GM12801 (cell line): ENCODE results near the gene SNAPC4.

Experiments
- TF ChIP-seq, protein P1 (sequence below): IDR thresholded peaks from one replicate; pipeline ENCODE4 v1.5.1; 2011; ENCODE audit warnings: control low read depth; ENCODE audit not compliant: insufficient read length; ENCODE audit errors: extremely low read depth

SNAPC4 gene

DNA sequence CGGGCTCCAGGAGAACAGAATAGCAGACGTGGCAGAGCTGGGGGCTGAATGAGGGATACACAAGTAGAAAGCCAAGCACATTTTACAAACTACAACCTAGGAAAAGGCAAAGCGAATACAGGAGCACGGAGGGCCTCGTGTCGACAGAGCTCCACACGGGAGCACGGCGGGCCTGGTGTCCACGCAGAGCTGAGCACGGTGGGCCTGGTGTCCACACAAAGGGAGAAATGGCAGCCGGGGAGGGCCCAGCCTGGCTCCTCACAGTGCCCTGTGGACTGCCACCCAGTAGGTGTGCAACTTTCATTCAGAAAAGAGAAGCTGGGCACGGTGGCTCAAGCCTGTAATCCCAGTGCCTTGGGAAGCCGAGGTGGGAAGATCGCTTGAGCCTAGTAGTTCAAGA is 43.1 kb upstream of the SNAPC4 start:
- TF ChIP-seq, protein P1, sequence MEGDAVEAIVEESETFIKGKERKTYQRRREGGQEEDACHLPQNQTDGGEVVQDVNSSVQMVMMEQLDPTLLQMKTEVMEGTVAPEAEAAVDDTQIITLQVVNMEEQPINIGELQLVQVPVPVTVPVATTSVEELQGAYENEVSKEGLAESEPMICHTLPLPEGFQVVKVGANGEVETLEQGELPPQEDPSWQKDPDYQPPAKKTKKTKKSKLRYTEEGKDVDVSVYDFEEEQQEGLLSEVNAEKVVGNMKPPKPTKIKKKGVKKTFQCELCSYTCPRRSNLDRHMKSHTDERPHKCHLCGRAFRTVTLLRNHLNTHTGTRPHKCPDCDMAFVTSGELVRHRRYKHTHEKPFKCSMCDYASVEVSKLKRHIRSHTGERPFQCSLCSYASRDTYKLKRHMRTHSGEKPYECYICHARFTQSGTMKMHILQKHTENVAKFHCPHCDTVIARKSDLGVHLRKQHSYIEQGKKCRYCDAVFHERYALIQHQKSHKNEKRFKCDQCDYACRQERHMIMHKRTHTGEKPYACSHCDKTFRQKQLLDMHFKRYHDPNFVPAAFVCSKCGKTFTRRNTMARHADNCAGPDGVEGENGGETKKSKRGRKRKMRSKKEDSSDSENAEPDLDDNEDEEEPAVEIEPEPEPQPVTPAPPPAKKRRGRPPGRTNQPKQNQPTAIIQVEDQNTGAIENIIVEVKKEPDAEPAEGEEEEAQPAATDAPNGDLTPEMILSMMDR, result no peak

DNA sequence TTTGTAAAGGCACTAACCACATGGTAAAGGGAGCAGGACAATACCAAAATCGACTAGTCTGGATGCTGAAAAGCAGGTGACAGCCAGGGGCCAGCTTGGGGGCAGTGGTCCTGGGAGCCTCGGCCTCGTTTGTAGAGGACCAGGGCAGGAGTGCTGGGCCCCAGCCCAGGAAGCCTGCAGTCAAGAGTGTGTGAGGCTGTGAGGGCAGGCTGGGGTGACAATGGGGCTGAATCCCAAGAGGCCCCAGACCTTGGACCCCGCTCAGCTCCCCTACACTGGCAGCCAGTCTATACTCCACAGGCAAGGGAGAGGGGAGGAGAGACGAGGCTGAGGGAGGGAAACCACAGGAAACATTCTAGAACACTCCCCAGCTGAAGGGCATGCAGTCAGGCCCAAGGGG is 42.3 kb upstream of the SNAPC4 start:
- TF ChIP-seq, protein P1, result no peak

DNA sequence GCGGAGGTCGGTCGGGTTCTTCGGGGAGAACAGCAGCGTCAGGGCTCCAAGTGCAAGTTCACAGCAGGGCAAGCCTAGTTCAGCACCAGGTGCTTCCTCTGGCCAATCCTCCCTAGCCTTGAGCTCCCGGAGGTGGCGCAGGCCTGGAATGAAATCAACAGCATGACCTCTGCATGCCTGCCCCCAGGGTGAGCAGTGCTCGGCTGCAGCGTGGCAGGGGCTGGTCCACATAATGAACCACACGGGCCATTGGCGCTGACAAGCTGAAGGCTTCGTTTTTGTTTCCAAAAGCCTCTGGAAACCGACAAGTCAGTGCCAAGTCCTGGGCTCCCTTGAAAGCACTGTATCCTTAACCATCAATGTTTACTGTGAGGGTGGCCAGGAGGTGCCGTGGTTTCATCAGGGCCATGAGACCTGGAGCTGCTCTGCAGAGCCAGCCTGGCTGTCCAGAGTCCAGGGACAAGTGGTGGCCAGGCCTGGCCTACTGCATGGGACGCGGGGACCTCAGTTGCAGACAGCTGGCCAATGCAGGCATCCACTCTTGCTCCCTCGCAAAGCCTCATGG is 41.8 kb upstream of the SNAPC4 start:
- TF ChIP-seq, protein P1, result no peak

DNA sequence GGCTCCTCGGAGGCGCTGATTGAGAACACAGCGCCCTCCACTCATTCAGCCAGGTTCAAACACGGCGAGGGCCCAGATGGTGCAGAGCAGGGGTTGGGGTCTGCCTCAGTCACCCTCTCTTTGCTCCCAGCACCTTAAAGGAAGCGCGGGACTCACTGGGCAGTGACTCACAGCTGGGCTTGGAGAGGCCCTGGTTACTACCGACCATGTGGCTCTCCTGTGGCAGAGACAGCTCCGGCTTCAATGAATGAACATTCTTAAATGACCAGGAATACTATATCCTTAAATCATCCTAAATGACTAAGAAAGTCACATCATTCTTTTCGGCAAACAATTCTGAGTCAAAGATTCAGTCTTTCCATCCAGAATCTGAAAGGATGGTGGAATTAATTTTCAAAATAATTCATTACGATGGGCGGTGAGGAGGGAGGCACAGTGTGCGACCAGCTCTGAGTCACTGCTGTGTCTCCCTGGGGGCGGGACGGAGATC is 41.3 kb upstream of the SNAPC4 start:
- TF ChIP-seq, protein P1, result no peak

DNA sequence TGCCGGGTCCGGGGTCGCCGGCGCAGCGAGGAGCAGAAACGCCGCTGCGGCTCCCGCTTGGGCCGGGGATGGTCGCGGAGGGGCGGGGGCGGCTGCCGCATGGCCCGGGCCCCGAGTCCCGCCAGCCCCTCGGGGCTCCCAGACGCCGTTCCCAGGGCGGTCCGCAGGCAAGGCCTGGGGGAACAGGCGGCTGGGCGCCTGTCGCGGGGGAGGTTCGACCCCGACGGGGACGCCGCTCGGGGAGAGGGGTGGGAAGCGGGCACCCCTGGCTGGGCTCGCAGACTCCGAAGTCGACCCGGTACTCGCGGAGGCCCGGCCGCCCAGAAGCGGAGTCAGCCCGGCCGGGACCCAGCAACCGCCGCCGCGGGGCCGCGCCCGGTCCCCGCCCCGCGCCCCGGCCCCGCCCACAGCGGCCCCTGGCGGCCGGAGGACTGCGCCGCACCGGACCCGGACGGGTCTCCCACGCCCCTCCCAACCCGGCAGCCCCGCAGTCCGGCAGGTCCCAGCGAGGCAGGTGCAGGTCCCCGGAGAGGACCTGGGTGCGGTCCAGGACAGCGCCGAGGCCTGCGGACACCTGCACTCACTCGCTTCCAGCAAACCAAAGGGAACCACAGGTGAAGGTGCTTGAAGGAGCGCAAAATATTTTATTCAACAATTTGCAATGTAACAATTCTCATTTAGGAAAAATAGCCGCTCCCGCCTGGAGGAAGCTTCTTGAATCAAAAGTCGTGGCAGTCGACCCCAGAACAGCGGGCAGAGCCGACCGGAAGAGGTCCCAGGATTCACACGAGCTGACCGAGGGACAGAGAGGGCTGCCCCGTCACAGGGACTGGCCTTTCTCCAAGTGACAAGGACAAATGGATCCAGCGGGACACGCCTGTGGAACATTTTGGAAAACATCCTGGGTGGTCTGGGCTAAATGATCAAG is 39.8 kb upstream of the SNAPC4 start, which contains the start of gene INPP5E:
Gene INPP5E (minus strand): TSS at position 365 of the 928 bp plus-strand sequence. CDS start 426 bp downstream, outside the sequence.
- TF ChIP-seq, protein P1, result no peak

DNA sequence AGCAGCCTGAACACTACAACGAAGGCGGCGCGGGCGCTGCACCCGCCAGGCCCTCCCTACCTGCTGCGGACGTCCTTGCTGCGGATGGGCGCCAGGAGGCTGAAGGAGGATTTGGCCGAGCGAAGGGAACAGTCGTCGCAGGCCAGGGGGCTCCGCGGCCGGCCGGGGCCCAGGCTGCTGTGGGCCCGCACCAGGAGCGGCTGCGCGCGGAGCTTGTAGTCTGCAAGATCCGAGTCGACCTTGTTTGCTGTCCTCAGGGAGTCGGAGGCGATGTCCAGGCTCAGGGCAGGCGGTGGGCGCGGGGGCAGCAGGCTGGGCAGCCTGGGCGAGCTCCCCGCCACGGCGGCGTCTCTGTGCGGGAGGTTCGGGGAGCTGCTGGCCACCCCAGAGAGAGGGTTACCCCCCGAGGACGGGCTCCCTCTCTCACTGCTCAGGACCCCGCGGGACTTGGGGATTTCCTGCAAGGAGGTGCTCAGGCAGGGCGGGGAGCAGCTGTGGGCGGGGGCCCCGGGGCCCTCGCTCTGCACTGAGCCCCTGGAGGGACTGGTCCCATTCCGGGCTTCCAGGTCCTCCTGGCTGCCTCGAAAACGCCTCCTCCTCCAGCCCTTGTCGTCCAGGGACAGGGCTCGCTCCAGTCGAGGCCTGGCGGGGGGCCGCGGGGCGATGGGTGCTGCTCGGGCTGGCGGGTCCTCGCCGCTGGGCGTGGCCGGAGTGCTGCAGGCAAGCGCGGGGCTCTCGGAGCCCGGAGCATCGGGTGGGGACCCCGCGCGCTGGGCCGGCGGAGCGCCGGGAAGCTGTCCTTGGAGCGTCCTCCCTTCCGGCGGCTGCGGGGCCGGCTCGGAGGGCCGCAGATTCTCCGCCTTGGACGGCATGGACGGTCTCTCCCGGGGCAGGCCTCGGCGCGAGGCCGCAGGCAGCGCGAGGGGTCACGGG is 38.8 kb upstream of the SNAPC4 start:
- TF ChIP-seq, protein P1, result no peak
